HCT116 (cell line): Measurements from ENCODE around the gene ZBTB16. TPM values are rescaled to one million over a fixed set of nuclear protein-coding genes. Genes with fewer than 3 reads are reported as not detected.

Source experiments
- ATAC-seq: fragments of 200-7000 bp; cut with Tn5 transposase; 2 replicates; pipeline ENCODE4 v1.9.1; 2020; ENCODE audit warnings: mild to moderate bottlenecking, moderate library complexity
- BruUV-seq: library from RNA; stranded (reverse); fragments of 400-500 nt; replicated peaks from 2 replicates; lab custom pipeline; 2021; lab: Mats Ljungman, UMichigan
- CTCF ChIA-PET: fragments of 300-600 bp; sonication (Branson Sonifier 250); formaldehyde crosslinking; loops from one replicate; lab custom pipeline; 2021; ENCODE audit warnings: antibody characterized with exemption; lab: Charles Lee
- POLR2A ChIA-PET: fragments of 300-600, 350-600 bp; sonication (Branson Sonifier 250); formaldehyde crosslinking; loops from one replicate; lab custom pipeline; 2021; ENCODE audit warnings: antibody characterized with exemption; lab: Charles Lee
- RAD21 ChIA-PET, 2 experiments: fragments of 300-600 bp; sonication (Branson Sonifier 250); formaldehyde crosslinking; loops; one replicate each; lab custom pipeline; 2023; ENCODE audit warnings: low total read pairs in 2 of 2; ENCODE audit not compliant: uncharacterized antibody in 2 of 2, unreplicated experiment in 2 of 2, low non-redundant PET in 1 of 2; lab: Charles Lee
- DNase-seq: peaks from one replicate; pipeline ENCODE4 v3.0.0-alpha.2; 2010; ENCODE audit warnings: low read depth, low spot score
- H2AFZ ChIP-seq: fragments of 200-600 bp; shearing (Covaris generic), sonication (generic); 2 replicates; pipeline ENCODE4 v1.6.1; 2017; ENCODE audit warnings: low read depth, mixed run types, mixed read lengths, antibody characterized with exemption, low read length; ENCODE audit not compliant: poor library complexity, severe bottlenecking
- H3K27ac ChIP-seq: 2 replicates; pipeline ENCODE4 v1.5.1; 2012; ENCODE audit warnings: low read depth, low read length
- H3K27me3 ChIP-seq: fragments of 200-600 bp; sonication (generic); 2 replicates; pipeline ENCODE4 v1.6.1; 2016; ENCODE audit warnings: mixed run types, low read length, mixed read lengths; ENCODE audit not compliant: insufficient read depth
- H3K36me3 ChIP-seq, 2 experiments: fragments of 200-500 bp in 1 of 2; fragments of 200-600 bp in 1 of 2; sonication (Bioruptor generic) in 1 of 2; sonication (generic) in 1 of 2; 2 replicates each; pipeline versions ENCODE4 v1.5.1 to v1.6.1; 2014 to 2016; ENCODE audit warnings: low read length in 2 of 2, inconsistent platforms in 1 of 2, mixed read lengths in 1 of 2, mixed run types in 1 of 2; ENCODE audit not compliant: insufficient read depth in 2 of 2, control insufficient read depth in 1 of 2
- H3K4me1 ChIP-seq, 2 experiments: fragments of 200-600 bp in 1 of 2; sonication (generic) in 1 of 2; 2 replicates each; pipeline versions ENCODE4 v1.5.1 to v1.6.1; 2012 to 2017; ENCODE audit warnings: low read length in 2 of 2, inconsistent platforms in 1 of 2, mild to moderate bottlenecking in 1 of 2, mixed read lengths in 1 of 2, mixed run types in 1 of 2, moderate library complexity in 1 of 2; ENCODE audit not compliant: insufficient read depth in 2 of 2, control insufficient read depth in 1 of 2
- H3K4me2 ChIP-seq: fragments of 200-600 bp; sonication (generic); 2 replicates; pipeline ENCODE4 v1.6.1; 2017; ENCODE audit warnings: mixed run types, low read length, mixed read lengths
- H3K4me3 ChIP-seq, 2 experiments: fragments of 200-600 bp in 1 of 2; sonication (generic) in 1 of 2; replicated peaks in 1 of 2; 2 replicates each; pipeline ENCODE4 v1.5.1; 2011 to 2016; ENCODE audit warnings: low read length in 2 of 2, control low read depth in 1 of 2, low read depth in 1 of 2, mild to moderate bottlenecking in 1 of 2, mixed read lengths in 1 of 2, mixed run types in 1 of 2
- H3K79me2 ChIP-seq: fragments of 200-600 bp; sonication (generic); 2 replicates; pipeline ENCODE4 v1.6.1; 2017; ENCODE audit warnings: mild to moderate bottlenecking, mixed run types, low read length, moderate library complexity, mixed read lengths; ENCODE audit not compliant: insufficient read depth
- H3K9ac ChIP-seq: fragments of 200-600 bp; sonication (generic); 2 replicates; pipeline ENCODE4 v1.6.1; 2016; ENCODE audit warnings: low read length, mixed read lengths
- H3K9me2 ChIP-seq: fragments of 200-600 bp; sonication (generic), shearing (Covaris generic); 2 replicates; pipeline ENCODE4 v1.6.1; 2017; ENCODE audit warnings: mixed run types, mild to moderate bottlenecking, moderate library complexity; ENCODE audit not compliant: insufficient read depth
- H3K9me3 ChIP-seq, 2 experiments: fragments of 200-500 bp in 1 of 2; fragments of 200-600 bp in 1 of 2; sonication (Bioruptor generic) in 1 of 2; sonication (generic) in 1 of 2; 2 replicates each; pipeline ENCODE4 v1.6.1; 2014 to 2017; ENCODE audit warnings: low read length in 2 of 2, mixed read lengths in 2 of 2, inconsistent platforms in 1 of 2, low read depth in 1 of 2, mild to moderate bottlenecking in 1 of 2, mixed run types in 1 of 2, moderate library complexity in 1 of 2; ENCODE audit not compliant: control insufficient read depth in 1 of 2, insufficient read depth in 1 of 2
- H4K20me1 ChIP-seq: fragments of 200-600 bp; sonication (generic), shearing (Covaris generic); 2 replicates; pipeline ENCODE4 v1.6.1; 2017; ENCODE audit warnings: mixed run types, mild to moderate bottlenecking, moderate library complexity; ENCODE audit not compliant: insufficient read depth
- ATF3 ChIP-seq: IDR thresholded peaks from 2 replicates; pipeline ENCODE4 v1.6.1; 2012
- CBX3 ChIP-seq: IDR thresholded peaks from 2 replicates; pipeline ENCODE4 v1.6.1; 2012; ENCODE audit warnings: low read depth
- CEBPB ChIP-seq: IDR thresholded peaks from 2 replicates; pipeline ENCODE4 v1.6.1; 2012; ENCODE audit warnings: low read depth
- EGR1 ChIP-seq: IDR thresholded peaks from 2 replicates; pipeline ENCODE4 v1.6.1; 2012; ENCODE audit warnings: low read depth
- ELF1 ChIP-seq: IDR thresholded peaks from 2 replicates; pipeline ENCODE4 v1.6.1; 2012; ENCODE audit warnings: low read depth, borderline replicate concordance
- EZH2 ChIP-seq: fragments of 200-600 bp; sonication (generic); IDR thresholded peaks from 2 replicates; pipeline ENCODE4 v1.6.1; 2017; ENCODE audit warnings: antibody characterized with exemption, mixed run types
- EZH2phosphoT487 ChIP-seq: fragments of 200-600 bp; IDR thresholded peaks from 2 replicates; pipeline ENCODE4 v1.6.1; 2018; ENCODE audit warnings: antibody characterized with exemption, borderline replicate concordance
- FOSL1 ChIP-seq: IDR thresholded peaks from 2 replicates; pipeline ENCODE4 v1.6.1; 2012; ENCODE audit warnings: low read depth
- RAD21 ChIP-seq: IDR thresholded peaks from 2 replicates; pipeline ENCODE4 v1.6.1; 2012; ENCODE audit warnings: low read depth, mild to moderate bottlenecking
- SIN3A ChIP-seq: IDR thresholded peaks from 2 replicates; pipeline ENCODE4 v1.6.1; 2012; ENCODE audit warnings: low read depth
- SP1 ChIP-seq: IDR thresholded peaks from 2 replicates; pipeline ENCODE4 v1.6.1; 2012; ENCODE audit warnings: low read depth
- SRF ChIP-seq: IDR thresholded peaks from 2 replicates; pipeline ENCODE4 v1.6.1; 2012; ENCODE audit warnings: low read depth
- YY1 ChIP-seq: IDR thresholded peaks from 2 replicates; pipeline ENCODE4 v1.6.1; 2011; ENCODE audit warnings: low read length, low read depth, moderate library complexity, mild to moderate bottlenecking; ENCODE audit not compliant: insufficient replicate concordance; ENCODE audit errors: extremely low read depth
- ZBTB33 ChIP-seq: IDR thresholded peaks from 2 replicates; pipeline ENCODE4 v1.6.1; 2011; ENCODE audit warnings: mild to moderate bottlenecking, low read length, moderate library complexity; ENCODE audit not compliant: insufficient replicate concordance; ENCODE audit errors: extremely low read depth
- ZFX ChIP-seq: fragments of 450-650 bp; IDR thresholded peaks from 2 replicates; pipeline ENCODE4 v1.6.1; 2017
- ZNF274 ChIP-seq: fragments of 200-500 bp; sonication (Bioruptor generic); IDR thresholded peaks from 2 replicates; pipeline ENCODE4 v1.6.1; 2014; ENCODE audit warnings: mild to moderate bottlenecking, low read depth, low read length, inconsistent platforms
- intact Hi-C: fragments of 100-400 bp; cut with micrococcal nuclease; formaldehyde crosslinking; loops from 2 replicates; pipeline ENCODE4 v1.10.0; 2022
- total RNA-seq: library from RNA; stranded (reverse); gene quantifications from one replicate; pipeline ENCODE4 v1.2.1, GENCODE V29; 2021; ENCODE audit not compliant: unreplicated experiment
- TF ChIP-seq, protein P1 (sequence below): IDR thresholded peaks from 2 replicates; pipeline ENCODE4 v1.6.1; 2012
- TF ChIP-seq, protein P2 (sequence below): IDR thresholded peaks from 2 replicates; pipeline ENCODE4 v1.6.1; 2012; ENCODE audit warnings: low read depth

ZBTB16 gene
- total RNA-seq, 1 experiment from 2014 or later, result 0.30 TPM

DNA sequence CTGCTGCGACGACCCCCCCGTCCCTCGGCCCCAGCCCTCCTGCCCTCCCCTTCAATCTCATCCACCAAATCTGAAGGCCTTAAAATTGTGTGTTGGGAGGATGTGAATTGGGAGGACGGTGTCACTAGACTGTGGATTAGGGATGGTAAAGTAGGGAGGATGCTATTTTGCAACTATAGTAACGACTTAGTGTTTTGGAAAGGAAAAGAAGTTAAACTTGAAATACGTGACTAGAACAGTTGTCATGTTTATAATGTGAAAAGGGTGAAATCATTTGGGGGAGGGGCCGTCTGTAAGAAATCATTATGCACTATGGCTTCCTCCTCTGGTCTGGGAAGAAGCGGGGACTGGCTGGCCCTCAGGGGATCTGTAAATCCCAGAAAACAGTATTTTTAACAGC, 193.3 kb downstream of the ZBTB16 start:
- POLR2A ChIA-PET, result no interaction called here
- no peak overlapping the region for H3K9ac ChIP-seq

More for the DNA sequence above, 193.3 kb downstream of the ZBTB16 start:
- RAD21 ChIA-PET, result no interaction called here
- no peaks in the 10 kb centered on the region for H3K4me1 ChIP-seq
- DNase-seq (no peak), ATAC-seq (no peak)
- no peak overlapping the region for H3K4me3 ChIP-seq
- CTCF ChIA-PET, result no interaction called here
- TF ChIP-seq SRF (no peak), ZNF274 (no peak), RAD21 (no peak), ZBTB33 (no peak), YY1 (no peak), EGR1 (no peak), EZH2 (no peak), EZH2phosphoT487 (no peak), FOSL1 (no peak), CBX3 (no peak), ELF1 (no peak), SP1 (no peak), ATF3 (no peak), ZFX (no peak), SIN3A (no peak), CEBPB (no peak)
- TF ChIP-seq, protein P1, sequence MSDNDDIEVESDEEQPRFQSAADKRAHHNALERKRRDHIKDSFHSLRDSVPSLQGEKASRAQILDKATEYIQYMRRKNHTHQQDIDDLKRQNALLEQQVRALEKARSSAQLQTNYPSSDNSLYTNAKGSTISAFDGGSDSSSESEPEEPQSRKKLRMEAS, result no peak
- TF ChIP-seq, protein P2, sequence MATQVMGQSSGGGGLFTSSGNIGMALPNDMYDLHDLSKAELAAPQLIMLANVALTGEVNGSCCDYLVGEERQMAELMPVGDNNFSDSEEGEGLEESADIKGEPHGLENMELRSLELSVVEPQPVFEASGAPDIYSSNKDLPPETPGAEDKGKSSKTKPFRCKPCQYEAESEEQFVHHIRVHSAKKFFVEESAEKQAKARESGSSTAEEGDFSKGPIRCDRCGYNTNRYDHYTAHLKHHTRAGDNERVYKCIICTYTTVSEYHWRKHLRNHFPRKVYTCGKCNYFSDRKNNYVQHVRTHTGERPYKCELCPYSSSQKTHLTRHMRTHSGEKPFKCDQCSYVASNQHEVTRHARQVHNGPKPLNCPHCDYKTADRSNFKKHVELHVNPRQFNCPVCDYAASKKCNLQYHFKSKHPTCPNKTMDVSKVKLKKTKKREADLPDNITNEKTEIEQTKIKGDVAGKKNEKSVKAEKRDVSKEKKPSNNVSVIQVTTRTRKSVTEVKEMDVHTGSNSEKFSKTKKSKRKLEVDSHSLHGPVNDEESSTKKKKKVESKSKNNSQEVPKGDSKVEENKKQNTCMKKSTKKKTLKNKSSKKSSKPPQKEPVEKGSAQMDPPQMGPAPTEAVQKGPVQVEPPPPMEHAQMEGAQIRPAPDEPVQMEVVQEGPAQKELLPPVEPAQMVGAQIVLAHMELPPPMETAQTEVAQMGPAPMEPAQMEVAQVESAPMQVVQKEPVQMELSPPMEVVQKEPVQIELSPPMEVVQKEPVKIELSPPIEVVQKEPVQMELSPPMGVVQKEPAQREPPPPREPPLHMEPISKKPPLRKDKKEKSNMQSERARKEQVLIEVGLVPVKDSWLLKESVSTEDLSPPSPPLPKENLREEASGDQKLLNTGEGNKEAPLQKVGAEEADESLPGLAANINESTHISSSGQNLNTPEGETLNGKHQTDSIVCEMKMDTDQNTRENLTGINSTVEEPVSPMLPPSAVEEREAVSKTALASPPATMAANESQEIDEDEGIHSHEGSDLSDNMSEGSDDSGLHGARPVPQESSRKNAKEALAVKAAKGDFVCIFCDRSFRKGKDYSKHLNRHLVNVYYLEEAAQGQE, result no peak
- H2AFZ ChIP-seq, result no peak overlapping the region
- no peaks in the 10 kb centered on the region for H3K9me3 ChIP-seq
- H3K4me2 ChIP-seq, result no peak overlapping the region
- H3K79me2 ChIP-seq, result no peaks in the 10 kb centered on the region
- peaks cover 4% of the 10 kb centered on the region; the same call in 1 of the 2 replicates for H3K27me3 ChIP-seq
- no TSS peak for BruUV-seq
- no peaks in the 10 kb centered on the region for H3K36me3 ChIP-seq
- no peak overlapping the region for H3K27ac ChIP-seq
- H4K20me1 ChIP-seq, result no peaks in the 10 kb centered on the region
- intact Hi-C loops, result no loop called here
- H3K9me2 ChIP-seq, result no peaks in the 10 kb centered on the region
